GM18520 (cell line): Measurements from ENCODE around the gene FOXO3B.
"Not testable (repeated sequence)": the region's sequence is repeated elsewhere in the genome, so short reads cannot be mapped to it uniquely, and the experiment has no call there.

Experiments used
- ATAC-seq: cut with Tn5 transposase; IDR thresholded peaks from one replicate; pipeline ENCODE4 v1.9.1; 2021; ENCODE audit not compliant: unreplicated experiment

Gene FOXO3B

GRCh38 chr17:18681767-18682571, at the start of gene FOXO3B:
TSS of gene FOXO3B (minus strand) at chr17:18682314. CDS start at chr17:18681651, 663 bp downstream.
- ATAC-seq = peak; percentile 75

GRCh38 chr17:18723509-18723908, 41.4 kb upstream of the FOXO3B start:
- not testable (repeated sequence) for ATAC-seq

GRCh38 chr17:18722612-18723011, 40.5 kb upstream of the FOXO3B start:
- not testable (repeated sequence) for ATAC-seq

GRCh38 chr17:18721775-18722547, 39.8 kb upstream of the FOXO3B start:
- ATAC-seq = not testable (repeated sequence)

GRCh38 chr17:18719428-18720110, 37.5 kb upstream of the FOXO3B start:
- not testable (repeated sequence) for ATAC-seq

GRCh38 chr17:18718643-18719427, 36.7 kb upstream of the FOXO3B start:
- ATAC-seq = not testable (repeated sequence)

- ATAC-seq = not testable (repeated sequence)
These were observed 30.4 kb upstream of the FOXO3B start for GRCh38 chr17:18712354-18712999.

- not testable (repeated sequence) for ATAC-seq
These were observed 26.1 kb upstream of the FOXO3B start for GRCh38 chr17:18708215-18708614.

- ATAC-seq = not testable (repeated sequence)
These were observed 23.8 kb upstream of the FOXO3B start for GRCh38 chr17:18705955-18706354.

- not testable (repeated sequence) for ATAC-seq
These were observed 16.5 kb upstream of the FOXO3B start for GRCh38 chr17:18698473-18699103.

- ATAC-seq = not testable (repeated sequence)
These were observed 13.0 kb upstream of the FOXO3B start for GRCh38 chr17:18695143-18695542.

GRCh38 chr17:18682668-18683067, 554 bp upstream of the FOXO3B start:
- not testable (repeated sequence) for ATAC-seq

GRCh38 chr17:18677381-18677780, 4.7 kb downstream of the FOXO3B start:
- not testable (repeated sequence) for ATAC-seq

GRCh38 chr17:18676928-18677327, 5.2 kb downstream of the FOXO3B start:
- not testable (repeated sequence) for ATAC-seq

GRCh38 chr17:18672395-18673227, 9.5 kb downstream of the FOXO3B start:
- not testable (repeated sequence) for ATAC-seq

GRCh38 chr17:18668625-18669024, 13.5 kb downstream of the FOXO3B start:
- ATAC-seq = not testable (repeated sequence)

- not testable (repeated sequence) for ATAC-seq
These were observed 14.6 kb downstream of the FOXO3B start for GRCh38 chr17:18667535-18667934.

- not testable (repeated sequence) for ATAC-seq
These were observed 15.8 kb downstream of the FOXO3B start for GRCh38 chr17:18666326-18666725.
